ENCODE measurements around the gene ENPP6. TPM values are rescaled to one million over a fixed set of nuclear protein-coding genes. Genes with fewer than 3 reads are reported as not detected.

ENPP6 gene
- total RNA-seq, 1 experiment from 2014 or later: not detected

- Mint-ChIP-seq H3K27ac (ENCODE audit: low read depth, unreplicated experiment) (no peak overlapping the region), H3K27me3 (ENCODE audit: insufficient read depth, unreplicated experiment) (no peaks in the 10 kb centered on the region), H3K4me3 (ENCODE audit: unreplicated experiment) (no peak overlapping the region), H3K36me3 (ENCODE audit: insufficient read depth, unreplicated experiment) (no peaks in the 10 kb centered on the region), H3K4me1 (ENCODE audit: insufficient read depth, unreplicated experiment) (no peaks in the 10 kb centered on the region), H3K9me3 (ENCODE audit: unreplicated experiment) (no peaks in the 10 kb centered on the region)
- no peak for DNase-seq (ENCODE audit: unreplicated experiment)
- ChIA-PET POLR2A (no interaction called here), CTCF (no interaction called here)
- no TSS peak for BruUV-seq (replicated peaks)
- TF ChIP-seq, protein P1, sequence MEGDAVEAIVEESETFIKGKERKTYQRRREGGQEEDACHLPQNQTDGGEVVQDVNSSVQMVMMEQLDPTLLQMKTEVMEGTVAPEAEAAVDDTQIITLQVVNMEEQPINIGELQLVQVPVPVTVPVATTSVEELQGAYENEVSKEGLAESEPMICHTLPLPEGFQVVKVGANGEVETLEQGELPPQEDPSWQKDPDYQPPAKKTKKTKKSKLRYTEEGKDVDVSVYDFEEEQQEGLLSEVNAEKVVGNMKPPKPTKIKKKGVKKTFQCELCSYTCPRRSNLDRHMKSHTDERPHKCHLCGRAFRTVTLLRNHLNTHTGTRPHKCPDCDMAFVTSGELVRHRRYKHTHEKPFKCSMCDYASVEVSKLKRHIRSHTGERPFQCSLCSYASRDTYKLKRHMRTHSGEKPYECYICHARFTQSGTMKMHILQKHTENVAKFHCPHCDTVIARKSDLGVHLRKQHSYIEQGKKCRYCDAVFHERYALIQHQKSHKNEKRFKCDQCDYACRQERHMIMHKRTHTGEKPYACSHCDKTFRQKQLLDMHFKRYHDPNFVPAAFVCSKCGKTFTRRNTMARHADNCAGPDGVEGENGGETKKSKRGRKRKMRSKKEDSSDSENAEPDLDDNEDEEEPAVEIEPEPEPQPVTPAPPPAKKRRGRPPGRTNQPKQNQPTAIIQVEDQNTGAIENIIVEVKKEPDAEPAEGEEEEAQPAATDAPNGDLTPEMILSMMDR (IDR thresholded peaks at IDR 0.05; ENCODE audit: unreplicated experiment): no peak
- intact Hi-C loops (cut with micrococcal nuclease): no loop called here
These were observed 15.3 kb upstream of the ENPP6 start for GRCh38 chr4:184232975-184233374.

DNA sequence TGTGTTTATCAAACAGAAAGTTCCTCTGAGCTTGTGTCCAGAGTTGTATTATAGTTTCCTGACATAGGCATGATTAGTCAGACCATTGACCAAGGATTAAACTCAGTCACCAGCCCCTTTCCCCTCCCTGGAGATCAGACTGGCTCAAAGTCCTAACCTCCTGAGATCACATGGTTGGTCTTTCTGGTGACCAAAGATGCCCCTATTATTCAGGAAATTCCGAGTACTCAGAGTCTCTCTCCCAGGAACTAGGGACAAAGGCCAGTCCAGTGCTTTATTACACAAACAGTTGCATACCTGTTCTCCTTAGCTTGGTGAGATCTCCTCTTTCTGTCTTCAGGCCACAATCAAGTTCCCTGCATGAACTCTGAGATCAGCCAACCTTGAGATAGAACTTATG lies 14.5 kb upstream of the ENPP6 start:
- DNase-seq (ENCODE audit: unreplicated experiment): no peak
- no peak overlapping the region for H3K4me3 Mint-ChIP-seq (ENCODE audit: unreplicated experiment)
- H3K4me1 Mint-ChIP-seq (ENCODE audit: insufficient read depth, unreplicated experiment): no peaks in the 10 kb centered on the region
- no TSS peak for BruUV-seq (replicated peaks)
- TF ChIP-seq, protein P1 (IDR thresholded peaks at IDR 0.05; ENCODE audit: unreplicated experiment): no peak
- H3K27me3 Mint-ChIP-seq (ENCODE audit: insufficient read depth, unreplicated experiment): no peaks in the 10 kb centered on the region
- H3K27ac Mint-ChIP-seq (ENCODE audit: low read depth, unreplicated experiment): no peak overlapping the region
- ChIA-PET CTCF (interaction anchor here (0.8 kb wide), 1 partner anchor 19 kb away, joined by 3 read pairs; no protein-coding TSS in a partner anchor), POLR2A (no interaction called here)
- H3K36me3 Mint-ChIP-seq (ENCODE audit: insufficient read depth, unreplicated experiment): no peaks in the 10 kb centered on the region
- no peaks in the 10 kb centered on the region for H3K9me3 Mint-ChIP-seq (ENCODE audit: unreplicated experiment)
- intact Hi-C loops (cut with micrococcal nuclease): no loop called here

GRCh38 chr4:184231573-184231972 lies 13.9 kb upstream of the ENPP6 start:
- Mint-ChIP-seq H3K36me3 (ENCODE audit: insufficient read depth, unreplicated experiment) (no peaks in the 10 kb centered on the region), H3K4me3 (ENCODE audit: unreplicated experiment) (no peak overlapping the region), H3K4me1 (ENCODE audit: insufficient read depth, unreplicated experiment) (no peaks in the 10 kb centered on the region), H3K9me3 (ENCODE audit: unreplicated experiment) (no peaks in the 10 kb centered on the region), H3K27ac (ENCODE audit: low read depth, unreplicated experiment) (no peak overlapping the region), H3K27me3 (ENCODE audit: insufficient read depth, unreplicated experiment) (no peaks in the 10 kb centered on the region)
- TF ChIP-seq, protein P1 (IDR thresholded peaks at IDR 0.05; ENCODE audit: unreplicated experiment): no peak
- POLR2A ChIA-PET: interaction anchor here (0.8 kb wide), 1 partner anchor 244 kb away, joined by 3 read pairs; no protein-coding TSS in a partner anchor
- intact Hi-C loops (cut with micrococcal nuclease): no loop called here
- CTCF ChIA-PET: interaction anchor here (0.6 to 2.0 kb wide), 3 partner anchors 11 to 20 kb away, joined by 3 to 5 read pairs (median 3); no protein-coding TSS in a partner anchor
- DNase-seq (ENCODE audit: unreplicated experiment): no peak
- BruUV-seq (replicated peaks): no TSS peak

DNA sequence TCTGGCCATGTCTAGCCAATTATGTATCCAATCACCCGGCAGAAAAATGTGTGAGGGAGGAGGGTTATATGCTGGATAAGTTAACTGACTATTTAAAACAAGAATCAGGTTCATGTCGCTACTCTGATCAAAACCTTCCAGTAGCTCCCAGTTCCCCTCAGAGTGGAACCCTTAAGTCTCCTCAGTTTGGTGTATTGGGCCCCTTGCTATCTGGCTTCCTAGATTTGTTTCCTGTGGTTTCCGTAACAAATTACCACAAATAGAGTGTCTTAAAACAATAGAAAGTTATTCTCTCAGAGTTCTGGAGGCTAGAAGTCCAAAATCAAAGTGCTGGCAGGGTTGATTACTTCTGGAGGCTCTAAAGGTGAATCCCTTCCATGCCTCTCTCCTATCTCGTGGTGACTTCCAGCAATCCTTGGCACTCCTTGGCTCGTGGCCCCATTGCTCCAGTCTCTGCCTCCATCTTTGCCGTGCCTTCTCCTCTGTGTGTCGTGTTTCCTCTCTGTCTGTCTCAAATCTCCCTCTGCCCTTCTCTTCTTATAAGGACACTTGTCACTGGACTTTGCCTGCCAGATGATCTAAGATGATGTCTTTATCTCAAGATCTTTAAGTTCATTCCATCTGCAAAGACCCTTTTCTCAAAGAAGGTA lies 10.5 kb upstream of the ENPP6 start:
- ChIA-PET POLR2A (no interaction called here), CTCF (no interaction called here)
- TF ChIP-seq, protein P1 (IDR thresholded peaks at IDR 0.05; ENCODE audit: unreplicated experiment): no peak
- no TSS peak for BruUV-seq (replicated peaks)
- Mint-ChIP-seq H3K27me3 (ENCODE audit: insufficient read depth, unreplicated experiment) (no peaks in the 10 kb centered on the region), H3K36me3 (ENCODE audit: insufficient read depth, unreplicated experiment) (no peaks in the 10 kb centered on the region), H3K4me1 (ENCODE audit: insufficient read depth, unreplicated experiment) (no peaks in the 10 kb centered on the region), H3K9me3 (ENCODE audit: unreplicated experiment) (peaks cover 9% of the 10 kb centered on the region), H3K4me3 (ENCODE audit: unreplicated experiment) (no peak overlapping the region), H3K27ac (ENCODE audit: low read depth, unreplicated experiment) (no peak overlapping the region)
- no peak for DNase-seq (ENCODE audit: unreplicated experiment)
- intact Hi-C loops (cut with micrococcal nuclease): no loop called here

Measured in MCF 10A (cell line).